Suppressor macrophage treated with lipopolysaccharide for 1 hour (primary cell): ENCODE data around the gene PTPRN2.

Source experiments
- DNase-seq, 3 donors: peaks; one replicate each; pipeline ENCODE4 v3.0.0-alpha.2; 2020 to 2022

The PTPRN2 gene

GRCh38 chr7:158292948-158293347, 294.7 kb downstream of the PTPRN2 start:
- no peak for DNase-seq

- no peak for DNase-seq
These were observed 295.6 kb downstream of the PTPRN2 start for GRCh38 chr7:158291998-158292397.

- no peak for DNase-seq
These were observed 297.7 kb downstream of the PTPRN2 start for GRCh38 chr7:158289761-158290523.

GRCh38 chr7:158289231-158289630, 298.4 kb downstream of the PTPRN2 start:
- no peak for DNase-seq

GRCh38 chr7:158286210-158286609, 301.4 kb downstream of the PTPRN2 start:
- no peak for DNase-seq

- no peak for DNase-seq
These were observed 302.2 kb downstream of the PTPRN2 start for GRCh38 chr7:158285383-158285770.

- DNase-seq = no peak
These were observed 302.8 kb downstream of the PTPRN2 start for GRCh38 chr7:158284617-158285382.

- no peak for DNase-seq
These were observed 303.5 kb downstream of the PTPRN2 start for GRCh38 chr7:158284121-158284520.

- no peak for DNase-seq
These were observed 304.3 kb downstream of the PTPRN2 start for GRCh38 chr7:158283016-158283974.

- no peak for DNase-seq
These were observed 305.1 kb downstream of the PTPRN2 start for GRCh38 chr7:158282461-158283001.

GRCh38 chr7:158281441-158281840, 306.2 kb downstream of the PTPRN2 start:
- no peak for DNase-seq

GRCh38 chr7:158280448-158281144, 307.0 kb downstream of the PTPRN2 start:
- no peak for DNase-seq

- DNase-seq = no peak
These were observed 307.8 kb downstream of the PTPRN2 start for GRCh38 chr7:158279539-158280447.

- no peak for DNase-seq
These were observed 308.8 kb downstream of the PTPRN2 start for GRCh38 chr7:158278745-158279320.

GRCh38 chr7:158277219-158278141, 310.1 kb downstream of the PTPRN2 start:
- no peak for DNase-seq

GRCh38 chr7:158276414-158277218, 311.0 kb downstream of the PTPRN2 start:
- no peak for DNase-seq

GRCh38 chr7:158275711-158276413, 311.8 kb downstream of the PTPRN2 start:
- DNase-seq = no peak

GRCh38 chr7:158274996-158275395, 312.6 kb downstream of the PTPRN2 start:
- DNase-seq = no peak
